HEK293 (cell line): ENCODE results near the gene TALDO1.

Experiments
- CTCF ChIA-PET: fragments of 350-600 bp; formaldehyde crosslinking; extraction: SDS; loops from one replicate; lab custom pipeline; 2021; ENCODE audit warnings: antibody characterized with exemption; lab: Yijun Ruan, JAX
- POLR2A ChIA-PET: fragments of 300-600 bp; formaldehyde crosslinking; extraction: SDS; loops from one replicate; lab custom pipeline; 2020; ENCODE audit warnings: antibody characterized with exemption, inconsistent platforms; lab: Yijun Ruan, JAX
- H3K27ac ChIP-seq: fragments of 200-500 bp; sonication (Bioruptor generic); 2 replicates; pipeline ENCODE4 v1.5.1; 2014; ENCODE audit warnings: low read depth, low read length, control low read depth, inconsistent platforms; ENCODE audit errors: extremely low read depth
- H3K36me3 ChIP-seq, 2 experiments: fragments of 200-500 bp in 1 of 2; sonication (Bioruptor generic) in 1 of 2; 1 replicate in 1 of 2; 2 replicates in 1 of 2; pipeline ENCODE4 v1.5.1; 2014 to 2017; ENCODE audit warnings: inconsistent platforms in 2 of 2, low read length in 2 of 2; ENCODE audit not compliant: control insufficient read depth in 2 of 2, insufficient read depth in 1 of 2
- H3K4me1 ChIP-seq: fragments of 200-500 bp; sonication (Bioruptor generic); 2 replicates; pipeline ENCODE4 v1.5.1; 2014; ENCODE audit warnings: mild to moderate bottlenecking, low read length, inconsistent platforms; ENCODE audit not compliant: control insufficient read depth, insufficient read depth
- H3K4me3 ChIP-seq: 2 replicates; pipeline ENCODE4 v1.5.1; 2011; ENCODE audit warnings: low read depth, mild to moderate bottlenecking, control low read depth, low read length, moderate library complexity
- H3K9me3 ChIP-seq: fragments of 200-500 bp; sonication (Bioruptor generic); 2 replicates; pipeline ENCODE4 v1.5.1; 2014; ENCODE audit warnings: low read depth, low read length, inconsistent platforms; ENCODE audit not compliant: control insufficient read depth, insufficient read depth
- BCL11A ChIP-seq: fragments of 450-650 bp; formaldehyde crosslinking; IDR thresholded peaks from 2 replicates; pipeline ENCODE4 v1.5.1; 2016; ENCODE audit warnings: low read depth, missing biosample characterization, missing genetic modification characterization
- HOXC10 ChIP-seq: sonication (generic); formaldehyde crosslinking; IDR thresholded peaks from 2 replicates; pipeline ENCODE4 v1.8.1; 2023; ENCODE audit warnings: mild to moderate bottlenecking, missing genetic modification reagents
- KLF16 ChIP-seq: fragments of 450-650 bp; formaldehyde crosslinking; IDR thresholded peaks from 2 replicates; pipeline ENCODE4 v1.5.1; 2017; ENCODE audit warnings: missing biosample characterization, missing genetic modification characterization
- ZNF146 ChIP-seq: fragments of 450-650 bp; formaldehyde crosslinking; IDR thresholded peaks from 2 replicates; pipeline ENCODE4 v1.5.1; 2016; ENCODE audit warnings: missing biosample characterization, missing genetic modification characterization
- ZNF239 ChIP-seq: fragments of 450-650 bp; formaldehyde crosslinking; IDR thresholded peaks from 2 replicates; pipeline ENCODE4 v1.5.1; 2016; ENCODE audit warnings: missing biosample characterization, missing genetic modification characterization
- ZNF404 ChIP-seq: fragments of 450-650 bp; formaldehyde crosslinking; IDR thresholded peaks from 2 replicates; pipeline ENCODE4 v1.5.1; 2017; ENCODE audit warnings: missing biosample characterization, missing genetic modification characterization
- ZNF48 ChIP-seq: fragments of 450-650 bp; formaldehyde crosslinking; IDR thresholded peaks from 2 replicates; pipeline ENCODE4 v1.5.1; 2016; ENCODE audit warnings: missing biosample characterization, missing genetic modification characterization
- ZNF561 ChIP-seq: fragments of 450-650 bp; IDR thresholded peaks from 2 replicates; pipeline ENCODE4 v1.5.1; 2018; ENCODE audit warnings: missing biosample characterization, missing genetic modification characterization, borderline replicate concordance
- ZNF664 ChIP-seq: fragments of 450-650 bp; formaldehyde crosslinking; IDR thresholded peaks from 2 replicates; pipeline ENCODE4 v1.5.1; 2016; ENCODE audit warnings: missing biosample characterization, missing genetic modification characterization
- TF ChIP-seq, protein P1 (sequence below): fragments of 450-650 bp; formaldehyde crosslinking; IDR thresholded peaks from 2 replicates; pipeline ENCODE4 v1.5.1; 2016; ENCODE audit warnings: missing biosample characterization, missing genetic modification characterization
- TF ChIP-seq, protein P2 (sequence below): fragments of 450-650 bp; formaldehyde crosslinking; IDR thresholded peaks from 2 replicates; pipeline ENCODE4 v1.5.1; 2016; ENCODE audit warnings: missing biosample characterization, missing genetic modification characterization
- TF ChIP-seq, protein P3 (sequence below): IDR thresholded peaks from 2 replicates; pipeline ENCODE4 v1.6.1; 2011; ENCODE audit warnings: mild to moderate bottlenecking, low read depth, low read length, borderline replicate concordance
- TF ChIP-seq, protein P4 (sequence below): fragments of 450-650 bp; formaldehyde crosslinking; IDR thresholded peaks from 2 replicates; pipeline ENCODE4 v1.5.1; 2016; ENCODE audit warnings: missing biosample characterization, missing genetic modification characterization
- TF ChIP-seq, protein P5 (sequence below): fragments of 450-650 bp; formaldehyde crosslinking; conservative IDR thresholded peaks from 2 replicates; pipeline ENCODE4 v1.5.1; 2016; ENCODE audit warnings: low read depth, missing biosample characterization, missing genetic modification characterization
- TF ChIP-seq, protein P6 (sequence below): fragments of 450-650 bp; formaldehyde crosslinking; IDR thresholded peaks from 2 replicates; pipeline ENCODE4 v1.5.1; 2016; ENCODE audit warnings: missing biosample characterization, missing genetic modification characterization

The TALDO1 gene

DNA sequence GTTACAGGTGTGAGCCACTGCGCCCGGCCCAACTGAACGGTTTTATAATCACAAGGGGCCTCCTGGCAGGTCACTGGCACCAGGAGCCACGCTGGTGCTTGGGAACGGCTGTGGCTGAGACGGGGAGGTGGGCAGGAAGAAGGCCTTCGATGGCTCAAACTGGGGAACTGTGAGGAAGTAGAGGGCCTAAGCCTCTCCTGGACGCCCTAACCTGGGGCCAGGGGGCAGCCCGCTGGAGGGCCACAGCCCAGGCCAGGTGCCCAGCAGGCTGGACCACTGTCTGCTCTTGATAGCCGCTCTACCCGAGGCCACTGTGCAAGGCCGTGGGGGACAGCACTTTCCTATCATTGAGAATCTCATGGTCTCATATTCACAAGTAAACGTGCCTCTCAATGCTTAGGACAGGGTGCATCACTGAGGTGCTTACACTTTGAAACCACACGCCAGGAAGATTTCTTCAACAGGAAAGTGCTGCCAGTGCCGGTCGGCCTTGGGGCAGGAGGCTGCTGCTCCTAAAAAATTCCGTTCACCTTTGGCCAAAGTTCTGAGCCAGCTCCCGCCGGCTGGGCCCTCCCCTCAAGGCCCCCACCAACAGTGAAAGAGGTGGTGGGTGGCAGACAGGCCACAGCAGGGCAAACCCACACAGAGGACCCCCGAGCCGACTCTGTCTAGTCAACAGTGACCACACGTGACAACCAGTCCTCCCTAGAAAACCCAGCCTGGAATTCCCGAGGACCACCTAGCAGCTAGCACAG lies 22.8 kb downstream of the TALDO1 start:
- TF ChIP-seq ZNF664 = no peak
- TF ChIP-seq BCL11A (tag by site-specific recombination) = no peak
- no peak for TF ChIP-seq ZNF48 (tag by site-specific recombination)
- TF ChIP-seq, protein P1, sequence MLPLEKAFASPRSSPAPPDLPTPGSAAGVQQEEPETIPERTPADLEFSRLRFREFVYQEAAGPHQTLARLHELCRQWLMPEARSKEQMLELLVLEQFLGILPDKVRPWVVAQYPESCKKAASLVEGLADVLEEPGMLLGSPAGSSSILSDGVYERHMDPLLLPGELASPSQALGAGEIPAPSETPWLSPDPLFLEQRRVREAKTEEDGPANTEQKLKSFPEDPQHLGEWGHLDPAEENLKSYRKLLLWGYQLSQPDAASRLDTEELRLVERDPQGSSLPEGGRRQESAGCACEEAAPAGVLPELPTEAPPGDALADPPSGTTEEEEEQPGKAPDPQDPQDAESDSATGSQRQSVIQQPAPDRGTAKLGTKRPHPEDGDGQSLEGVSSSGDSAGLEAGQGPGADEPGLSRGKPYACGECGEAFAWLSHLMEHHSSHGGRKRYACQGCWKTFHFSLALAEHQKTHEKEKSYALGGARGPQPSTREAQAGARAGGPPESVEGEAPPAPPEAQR = no peak
- TF ChIP-seq, protein P2, sequence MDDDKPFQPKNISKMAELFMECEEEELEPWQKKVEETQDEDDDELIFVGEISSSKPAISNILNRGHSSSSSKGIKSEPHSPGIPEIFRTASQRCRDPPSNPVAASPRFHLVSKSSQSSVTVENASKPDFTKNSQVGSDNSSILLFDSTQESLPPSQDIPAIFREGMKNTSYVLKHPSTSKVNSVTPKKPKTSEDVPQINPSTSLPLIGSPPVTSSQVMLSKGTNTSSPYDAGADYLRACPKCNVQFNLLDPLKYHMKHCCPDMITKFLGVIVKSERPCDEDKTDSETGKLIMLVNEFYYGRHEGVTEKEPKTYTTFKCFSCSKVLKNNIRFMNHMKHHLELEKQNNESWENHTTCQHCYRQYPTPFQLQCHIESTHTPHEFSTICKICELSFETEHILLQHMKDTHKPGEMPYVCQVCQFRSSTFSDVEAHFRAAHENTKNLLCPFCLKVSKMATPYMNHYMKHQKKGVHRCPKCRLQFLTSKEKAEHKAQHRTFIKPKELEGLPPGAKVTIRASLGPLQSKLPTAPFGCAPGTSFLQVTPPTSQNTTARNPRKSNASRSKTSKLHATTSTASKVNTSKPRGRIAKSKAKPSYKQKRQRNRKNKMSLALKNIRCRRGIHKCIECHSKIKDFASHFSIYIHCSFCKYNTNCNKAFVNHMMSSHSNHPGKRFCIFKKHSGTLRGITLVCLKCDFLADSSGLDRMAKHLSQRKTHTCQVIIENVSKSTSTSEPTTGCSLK = no peak
- TF ChIP-seq ZNF146 (tag by site-specific recombination) = no peak
- TF ChIP-seq ZNF561 (tag by site-specific recombination) = no peak
- TF ChIP-seq ZNF404 (tag by site-specific recombination) = no peak
- TF ChIP-seq, protein P3, sequence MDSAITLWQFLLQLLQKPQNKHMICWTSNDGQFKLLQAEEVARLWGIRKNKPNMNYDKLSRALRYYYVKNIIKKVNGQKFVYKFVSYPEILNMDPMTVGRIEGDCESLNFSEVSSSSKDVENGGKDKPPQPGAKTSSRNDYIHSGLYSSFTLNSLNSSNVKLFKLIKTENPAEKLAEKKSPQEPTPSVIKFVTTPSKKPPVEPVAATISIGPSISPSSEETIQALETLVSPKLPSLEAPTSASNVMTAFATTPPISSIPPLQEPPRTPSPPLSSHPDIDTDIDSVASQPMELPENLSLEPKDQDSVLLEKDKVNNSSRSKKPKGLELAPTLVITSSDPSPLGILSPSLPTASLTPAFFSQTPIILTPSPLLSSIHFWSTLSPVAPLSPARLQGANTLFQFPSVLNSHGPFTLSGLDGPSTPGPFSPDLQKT = no peak
- no peak for TF ChIP-seq KLF16
- TF ChIP-seq, protein P4, sequence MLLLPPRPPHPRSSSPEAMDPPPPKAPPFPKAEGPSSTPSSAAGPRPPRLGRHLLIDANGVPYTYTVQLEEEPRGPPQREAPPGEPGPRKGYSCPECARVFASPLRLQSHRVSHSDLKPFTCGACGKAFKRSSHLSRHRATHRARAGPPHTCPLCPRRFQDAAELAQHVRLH (tag by site-specific recombination) = no peak
- no peak for TF ChIP-seq ZNF239 (tag by site-specific recombination)
- TF ChIP-seq, protein P5, sequence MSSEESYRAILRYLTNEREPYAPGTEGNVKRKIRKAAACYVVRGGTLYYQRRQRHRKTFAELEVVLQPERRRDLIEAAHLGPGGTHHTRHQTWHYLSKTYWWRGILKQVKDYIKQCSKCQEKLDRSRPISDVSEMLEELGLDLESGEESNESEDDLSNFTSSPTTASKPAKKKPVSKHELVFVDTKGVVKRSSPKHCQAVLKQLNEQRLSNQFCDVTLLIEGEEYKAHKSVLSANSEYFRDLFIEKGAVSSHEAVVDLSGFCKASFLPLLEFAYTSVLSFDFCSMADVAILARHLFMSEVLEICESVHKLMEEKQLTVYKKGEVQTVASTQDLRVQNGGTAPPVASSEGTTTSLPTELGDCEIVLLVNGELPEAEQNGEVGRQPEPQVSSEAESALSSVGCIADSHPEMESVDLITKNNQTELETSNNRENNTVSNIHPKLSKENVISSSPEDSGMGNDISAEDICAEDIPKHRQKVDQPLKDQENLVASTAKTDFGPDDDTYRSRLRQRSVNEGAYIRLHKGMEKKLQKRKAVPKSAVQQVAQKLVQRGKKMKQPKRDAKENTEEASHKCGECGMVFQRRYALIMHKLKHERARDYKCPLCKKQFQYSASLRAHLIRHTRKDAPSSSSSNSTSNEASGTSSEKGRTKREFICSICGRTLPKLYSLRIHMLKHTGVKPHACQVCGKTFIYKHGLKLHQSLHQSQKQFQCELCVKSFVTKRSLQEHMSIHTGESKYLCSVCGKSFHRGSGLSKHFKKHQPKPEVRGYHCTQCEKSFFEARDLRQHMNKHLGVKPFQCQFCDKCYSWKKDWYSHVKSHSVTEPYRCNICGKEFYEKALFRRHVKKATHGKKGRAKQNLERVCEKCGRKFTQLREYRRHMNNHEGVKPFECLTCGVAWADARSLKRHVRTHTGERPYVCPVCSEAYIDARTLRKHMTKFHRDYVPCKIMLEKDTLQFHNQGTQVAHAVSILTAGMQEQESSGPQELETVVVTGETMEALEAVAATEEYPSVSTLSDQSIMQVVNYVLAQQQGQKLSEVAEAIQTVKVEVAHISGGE (tag by site-specific recombination) = no peak
- POLR2A ChIA-PET = interaction anchor here (0.9 kb wide), 1 partner anchor 20 kb away, joined by 3 read pairs; the partner anchor contains the start of gene CEND1
- H3K9me3 ChIP-seq = no peaks in the 10 kb centered on the region
- no peak overlapping the region for H3K4me3 ChIP-seq
- no peaks in the 10 kb centered on the region for H3K4me1 ChIP-seq
- no peak overlapping the region for H3K27ac ChIP-seq
- CTCF ChIA-PET = no interaction called here
- peaks cover 0 to 78% of the 10 kb centered on the region in 2 experiments; a peak in 2 of 3 replicates for H3K36me3 ChIP-seq

DNA sequence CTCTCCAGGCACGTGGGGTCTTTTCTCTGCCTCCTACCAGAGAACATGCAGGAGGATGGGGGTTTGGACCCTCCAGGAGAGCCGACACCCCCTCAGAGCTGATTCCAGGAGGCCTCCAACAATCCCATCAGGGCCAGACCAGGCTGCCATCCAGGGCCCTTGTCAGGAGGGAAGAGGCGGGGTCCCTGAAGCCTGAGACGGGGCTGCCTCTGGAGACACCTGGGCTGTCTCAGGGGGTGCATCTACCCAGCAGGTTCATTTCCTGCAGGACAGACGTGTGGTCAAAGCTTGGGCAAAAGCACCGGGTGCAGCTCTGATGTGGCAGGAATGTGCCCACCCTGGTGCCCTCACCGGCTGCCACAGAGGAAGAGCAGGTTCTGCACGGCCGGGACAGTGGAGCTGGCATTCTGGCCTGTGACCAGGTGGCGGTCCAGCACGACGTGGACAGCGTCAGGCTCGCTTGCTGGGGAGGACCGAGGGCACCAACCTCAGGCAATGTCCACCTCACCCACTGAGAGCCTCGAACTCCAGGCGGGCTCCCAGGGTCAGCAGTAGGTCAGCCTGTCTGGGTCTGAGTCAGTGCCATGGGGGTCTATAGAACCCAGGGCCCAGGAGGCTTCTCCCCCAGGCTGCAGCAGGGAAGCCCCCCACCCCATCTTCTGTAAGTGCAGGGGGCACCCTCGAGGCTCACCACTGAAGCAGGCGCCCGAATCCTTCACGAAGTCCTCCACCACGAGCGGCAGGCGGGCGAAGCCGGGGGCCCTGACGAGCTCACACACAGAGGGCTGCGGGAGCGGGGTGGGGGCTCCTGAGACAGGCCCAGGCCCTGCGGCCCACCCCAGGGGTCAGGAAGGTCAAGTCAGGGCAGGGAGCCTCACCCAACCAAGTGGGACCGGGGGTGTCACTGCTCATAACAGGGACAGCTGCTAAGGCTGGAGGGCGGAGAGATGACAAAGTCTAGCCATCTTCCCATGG lies 23.7 kb downstream of the TALDO1 start:
- POLR2A ChIA-PET = no interaction called here

More for the DNA sequence above, 23.7 kb downstream of the TALDO1 start:
- CTCF ChIA-PET = no interaction called here
- H3K36me3 ChIP-seq = peaks cover 0 to 71% of the 10 kb centered on the region in 2 experiments; a peak in 2 of 3 replicates
- H3K4me3 ChIP-seq = no peak overlapping the region
- no peak overlapping the region for H3K27ac ChIP-seq
- H3K4me1 ChIP-seq = no peaks in the 10 kb centered on the region; the same call in 1 of the 2 replicates
- H3K9me3 ChIP-seq = no peaks in the 10 kb centered on the region
- no peak for TF ChIP-seq HOXC10 (CRISPR knock-in tag)
- TF ChIP-seq, protein P6, sequence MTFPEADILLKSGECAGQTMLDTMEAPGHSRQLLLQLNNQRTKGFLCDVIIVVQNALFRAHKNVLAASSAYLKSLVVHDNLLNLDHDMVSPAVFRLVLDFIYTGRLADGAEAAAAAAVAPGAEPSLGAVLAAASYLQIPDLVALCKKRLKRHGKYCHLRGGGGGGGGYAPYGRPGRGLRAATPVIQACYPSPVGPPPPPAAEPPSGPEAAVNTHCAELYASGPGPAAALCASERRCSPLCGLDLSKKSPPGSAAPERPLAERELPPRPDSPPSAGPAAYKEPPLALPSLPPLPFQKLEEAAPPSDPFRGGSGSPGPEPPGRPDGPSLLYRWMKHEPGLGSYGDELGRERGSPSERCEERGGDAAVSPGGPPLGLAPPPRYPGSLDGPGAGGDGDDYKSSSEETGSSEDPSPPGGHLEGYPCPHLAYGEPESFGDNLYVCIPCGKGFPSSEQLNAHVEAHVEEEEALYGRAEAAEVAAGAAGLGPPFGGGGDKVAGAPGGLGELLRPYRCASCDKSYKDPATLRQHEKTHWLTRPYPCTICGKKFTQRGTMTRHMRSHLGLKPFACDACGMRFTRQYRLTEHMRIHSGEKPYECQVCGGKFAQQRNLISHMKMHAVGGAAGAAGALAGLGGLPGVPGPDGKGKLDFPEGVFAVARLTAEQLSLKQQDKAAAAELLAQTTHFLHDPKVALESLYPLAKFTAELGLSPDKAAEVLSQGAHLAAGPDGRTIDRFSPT (tag by site-specific recombination) = peak; percentile 22; the same call in 1 of the 2 replicates
